ENCODE data around the gene PTPRN2. TPM values are rescaled to one million over a fixed set of nuclear protein-coding genes. Genes with fewer than 3 reads are reported as not detected.

PTPRN2 gene
- total and polyA plus RNA-seq, 9 of the 15 experiments (the other 6 are each of a cell fraction or from before 2014, with no cell fraction given) = not detected

DNA sequence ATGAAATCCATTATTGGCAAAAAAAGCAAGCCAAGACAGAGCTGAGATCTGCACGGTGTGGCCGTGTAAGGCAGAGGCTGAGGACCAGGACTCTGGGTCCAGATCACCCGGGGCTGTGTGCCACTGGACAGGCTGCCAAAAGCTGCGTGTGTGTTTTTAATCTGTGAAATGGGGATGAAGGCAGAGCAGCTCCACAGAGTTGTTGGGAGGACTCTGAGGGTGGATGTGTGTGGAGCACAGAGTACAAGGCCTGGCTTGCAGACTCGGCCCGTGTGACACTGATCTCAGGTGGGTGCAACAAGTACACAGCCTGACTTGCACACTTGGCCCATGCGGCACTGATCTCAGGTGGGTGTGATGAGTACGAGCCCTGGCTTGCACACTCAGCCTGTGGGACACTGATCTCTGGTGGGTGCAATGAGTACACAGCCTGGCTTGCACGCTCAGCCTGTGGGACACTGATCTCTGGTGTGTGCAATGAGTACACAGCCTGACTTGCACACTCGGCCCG is 921.0 kb downstream of the PTPRN2 start:
- intact Hi-C loops (cut with micrococcal nuclease) = no loop called here
- Histone ChIP-seq H3K4me1 (replicated peaks in 1 of 2; ENCODE audit: control insufficient read depth in 2 of 2, insufficient read depth in 2 of 2, low read length in 2 of 2) (peaks cover 0 to 9% of the 10 kb centered on the region in 2 experiments; a peak in 1 of 5 replicates), H2AFZ (ENCODE audit: low read depth, low read length) (no peak overlapping the region), H3K36me3 (ENCODE audit: control insufficient read depth, insufficient read depth, low read length) (no peaks in the 10 kb centered on the region), H3K27ac (ENCODE audit: extremely low read depth, low read depth, low read length) (no peak overlapping the region), H3K4me3 (no peak overlapping the region), H3K27me3 (ENCODE audit: control insufficient read depth in 2 of 2, insufficient read depth in 2 of 2, low read length in 2 of 2) (peaks cover 65 to 90% of the 10 kb centered on the region in 2 experiments), H3K4me2 (ENCODE audit: insufficient read depth, low read length) (no peak overlapping the region), H3K79me2 (ENCODE audit: control insufficient read depth, insufficient read depth, low read length) (no peaks in the 10 kb centered on the region), H4K20me1 (replicated peaks; ENCODE audit: control insufficient read depth, insufficient read depth, low read length) (peaks cover 22% of the 10 kb centered on the region), H3K9ac (ENCODE audit: insufficient read depth in 1 of 2, low read depth in 2 of 2, low read length in 2 of 2) (no peak overlapping the region), H3K9me1 (ENCODE audit: control insufficient read depth, insufficient read depth, low read length) (no peaks in the 10 kb centered on the region), H3K9me3 (replicated peaks; ENCODE audit: control insufficient read depth, insufficient read depth, low read depth, low read length) (no peaks in the 10 kb centered on the region)
- in situ Hi-C loops (cut with MboI) = no loop called here
- BruUV-seq (replicated peaks) = no TSS peak
- ChIA-PET CTCF (ENCODE audit: low intra/inter-chr PET ratio) (no interaction called here), POLR2A (no interaction called here)
- under 1% methylated on average over 11 of the region's 11 CpGs for WGBS (ENCODE audit: insufficient coverage, low coverage, missing lambda C conversion rate)
- TF ChIP-seq, protein P1, sequence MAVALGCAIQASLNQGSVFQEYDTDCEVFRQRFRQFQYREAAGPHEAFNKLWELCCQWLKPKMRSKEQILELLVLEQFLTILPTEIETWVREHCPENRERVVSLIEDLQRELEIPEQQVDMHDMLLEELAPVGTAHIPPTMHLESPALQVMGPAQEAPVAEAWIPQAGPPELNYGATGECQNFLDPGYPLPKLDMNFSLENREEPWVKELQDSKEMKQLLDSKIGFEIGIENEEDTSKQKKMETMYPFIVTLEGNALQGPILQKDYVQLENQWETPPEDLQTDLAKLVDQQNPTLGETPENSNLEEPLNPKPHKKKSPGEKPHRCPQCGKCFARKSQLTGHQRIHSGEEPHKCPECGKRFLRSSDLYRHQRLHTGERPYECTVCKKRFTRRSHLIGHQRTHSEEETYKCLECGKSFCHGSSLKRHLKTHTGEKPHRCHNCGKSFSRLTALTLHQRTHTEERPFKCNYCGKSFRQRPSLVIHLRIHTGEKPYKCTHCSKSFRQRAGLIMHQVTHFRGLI (CRISPR knock-in tag; IDR thresholded peaks at IDR 0.05) = no peak
- TF ChIP-seq SNIP1 (IDR thresholded peaks at IDR 0.05; ENCODE audit: low read depth) (no peak), HDAC2 (IDR thresholded peaks at IDR 0.05) (no peak), STAT5A (IDR thresholded peaks at IDR 0.05; ENCODE audit: borderline replicate concordance, low read length) (no peak), XRCC4 (IDR thresholded peaks at IDR 0.05; ENCODE audit: extremely low read depth, insufficient read depth, insufficient read length) (no peak), SAFB2 (IDR thresholded peaks at IDR 0.05; ENCODE audit: borderline replicate concordance, low read depth, low read length, severe bottlenecking) (no peak), TAF9B (IDR thresholded peaks at IDR 0.05; ENCODE audit: partially characterized antibody) (no peak), ZNF165 (CRISPR knock-in tag; IDR thresholded peaks at IDR 0.05; ENCODE audit: borderline replicate concordance) (no peak), L3MBTL2 (IDR thresholded peaks at IDR 0.05) (no peak), SIRT6 (IDR thresholded peaks at IDR 0.05; ENCODE audit: low read depth, low read length) (no peak), TGIF2 (CRISPR knock-in tag; IDR thresholded peaks at IDR 0.05) (no peak)
- TF ChIP-seq, protein P2, sequence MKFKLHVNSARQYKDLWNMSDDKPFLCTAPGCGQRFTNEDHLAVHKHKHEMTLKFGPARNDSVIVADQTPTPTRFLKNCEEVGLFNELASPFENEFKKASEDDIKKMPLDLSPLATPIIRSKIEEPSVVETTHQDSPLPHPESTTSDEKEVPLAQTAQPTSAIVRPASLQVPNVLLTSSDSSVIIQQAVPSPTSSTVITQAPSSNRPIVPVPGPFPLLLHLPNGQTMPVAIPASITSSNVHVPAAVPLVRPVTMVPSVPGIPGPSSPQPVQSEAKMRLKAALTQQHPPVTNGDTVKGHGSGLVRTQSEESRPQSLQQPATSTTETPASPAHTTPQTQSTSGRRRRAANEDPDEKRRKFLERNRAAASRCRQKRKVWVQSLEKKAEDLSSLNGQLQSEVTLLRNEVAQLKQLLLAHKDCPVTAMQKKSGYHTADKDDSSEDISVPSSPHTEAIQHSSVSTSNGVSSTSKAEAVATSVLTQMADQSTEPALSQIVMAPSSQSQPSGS (CRISPR knock-in tag; IDR thresholded peaks at IDR 0.05) = no peak
- no peak for ATAC-seq
- no peak for FAIRE-seq
- DNase-seq (ENCODE audit: extremely low read depth in 1 of 4, low spot score in 3 of 4) = no peak
